Stimulated activated CD8-positive, alpha-beta memory T cell treated with anti-CD3 and anti-CD28 coated beads, Interleukin-4, amount 100 ng/mL, for 48 hours (primary cell): ENCODE measurements around the gene TCF12.

Experiments
- DNase-seq: peaks from one replicate; pipeline ENCODE4 v3.0.0-alpha.2; 2020

The TCF12 gene

DNA sequence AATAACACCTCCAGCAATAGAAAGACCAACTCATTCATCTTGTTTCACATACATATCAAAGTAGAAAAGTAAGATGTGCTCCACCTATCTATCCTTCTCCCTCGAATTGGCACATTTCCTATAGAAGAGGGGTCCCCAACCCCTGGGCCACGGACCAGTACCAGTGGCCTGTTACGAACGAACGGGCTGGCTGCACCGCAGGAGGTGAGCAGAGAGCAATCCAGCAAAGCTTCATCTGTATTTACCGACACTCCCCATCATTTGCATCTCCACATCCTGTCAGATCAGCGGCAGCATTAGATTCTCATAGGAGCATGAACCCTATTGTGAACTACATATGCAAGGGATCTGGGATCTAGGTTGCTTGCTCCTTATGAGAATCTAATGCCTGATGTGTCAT lies 362.9 kb downstream of the TCF12 start:
- DNase-seq = no peak

DNA sequence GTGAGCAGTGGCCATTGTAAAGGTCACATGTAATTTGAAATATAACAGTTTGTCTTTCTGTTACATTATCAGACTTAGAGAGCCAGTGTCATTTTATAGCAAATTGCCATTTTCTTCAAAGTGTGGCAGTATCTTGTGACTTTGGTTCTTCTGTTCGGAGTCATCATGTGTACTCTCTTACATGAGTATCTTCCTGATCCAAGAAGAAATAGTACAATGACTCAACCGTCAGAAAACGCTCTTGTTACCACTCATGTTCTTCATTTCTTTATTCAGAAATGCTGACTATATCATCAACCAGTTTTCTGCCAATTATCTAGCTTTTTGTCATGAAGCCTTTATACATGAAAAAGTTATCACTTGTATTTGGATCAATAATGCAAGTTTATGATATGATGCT lies 364.2 kb downstream of the TCF12 start:
- no peak for DNase-seq

DNA sequence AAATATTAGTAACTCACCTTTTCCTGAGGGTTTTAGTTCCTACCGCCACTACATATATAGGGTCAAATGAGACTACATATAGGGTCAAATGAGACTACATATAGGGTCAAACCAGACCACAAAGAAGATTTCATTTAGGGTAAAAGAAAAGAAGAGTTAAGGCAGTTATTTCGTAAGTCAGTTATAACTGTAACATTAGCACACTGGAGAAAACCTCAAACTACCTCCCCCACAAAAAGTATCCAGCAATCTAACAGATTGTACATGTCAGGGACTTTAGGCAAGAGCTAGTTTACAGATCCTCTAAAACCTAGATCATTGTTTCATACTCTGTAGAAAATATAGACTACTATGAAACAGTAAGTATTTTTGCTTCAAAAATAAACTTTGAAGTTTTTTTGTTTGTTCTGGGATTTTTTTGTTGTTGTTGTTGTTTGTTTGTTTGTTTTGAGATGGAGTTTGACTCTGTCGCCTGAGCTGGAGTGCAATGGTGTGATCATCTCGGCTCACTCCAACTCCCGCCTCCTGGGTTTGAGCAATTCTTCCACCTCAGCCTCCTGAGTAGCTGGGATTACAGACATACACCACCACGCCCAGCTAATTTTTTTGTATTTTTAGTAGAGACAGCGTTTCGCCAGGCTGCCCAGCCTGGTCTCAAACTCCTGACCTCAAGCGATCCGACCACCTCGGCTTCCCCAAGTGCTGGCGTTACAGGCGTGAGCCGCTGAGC lies 365.5 kb downstream of the TCF12 start:
- DNase-seq = no peak

DNA sequence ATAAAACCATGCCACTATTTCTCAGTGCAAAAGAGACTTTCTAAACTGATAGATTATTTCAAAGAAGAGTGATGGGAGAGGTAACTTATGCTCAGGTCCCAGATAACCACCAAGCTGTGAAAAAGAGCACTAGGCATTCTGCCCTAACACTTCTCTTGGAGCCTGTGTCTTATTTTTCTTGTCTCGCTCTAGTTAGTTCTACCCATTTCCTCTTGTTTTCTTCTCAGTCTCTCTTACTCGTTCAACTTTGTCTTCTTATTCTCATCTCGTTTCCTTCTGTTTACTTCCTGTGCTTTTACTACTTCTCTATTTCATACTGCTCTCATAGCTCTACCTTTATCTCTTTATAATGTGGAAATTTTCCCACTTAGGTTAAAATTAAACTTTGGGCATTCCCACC lies 366.1 kb downstream of the TCF12 start:
- no peak for DNase-seq

DNA sequence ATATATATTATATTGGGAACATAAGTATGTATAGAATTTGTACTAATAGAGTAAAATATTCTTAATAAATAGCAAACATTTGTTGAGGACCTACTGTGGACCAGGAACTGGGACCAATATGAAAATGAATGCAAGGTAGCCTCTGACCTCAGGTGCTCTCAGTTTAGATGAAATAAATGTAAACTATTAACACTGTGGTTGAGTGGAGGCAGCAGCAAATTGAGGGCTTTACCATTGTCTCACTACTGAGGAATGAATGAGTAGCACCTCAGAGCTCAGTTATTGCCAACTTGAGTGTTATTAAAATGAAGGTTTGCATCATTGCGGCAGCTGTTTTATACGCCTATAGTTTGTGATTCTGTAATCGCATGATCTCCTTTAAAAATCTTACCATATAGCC lies 366.9 kb downstream of the TCF12 start:
- no peak for DNase-seq

DNA sequence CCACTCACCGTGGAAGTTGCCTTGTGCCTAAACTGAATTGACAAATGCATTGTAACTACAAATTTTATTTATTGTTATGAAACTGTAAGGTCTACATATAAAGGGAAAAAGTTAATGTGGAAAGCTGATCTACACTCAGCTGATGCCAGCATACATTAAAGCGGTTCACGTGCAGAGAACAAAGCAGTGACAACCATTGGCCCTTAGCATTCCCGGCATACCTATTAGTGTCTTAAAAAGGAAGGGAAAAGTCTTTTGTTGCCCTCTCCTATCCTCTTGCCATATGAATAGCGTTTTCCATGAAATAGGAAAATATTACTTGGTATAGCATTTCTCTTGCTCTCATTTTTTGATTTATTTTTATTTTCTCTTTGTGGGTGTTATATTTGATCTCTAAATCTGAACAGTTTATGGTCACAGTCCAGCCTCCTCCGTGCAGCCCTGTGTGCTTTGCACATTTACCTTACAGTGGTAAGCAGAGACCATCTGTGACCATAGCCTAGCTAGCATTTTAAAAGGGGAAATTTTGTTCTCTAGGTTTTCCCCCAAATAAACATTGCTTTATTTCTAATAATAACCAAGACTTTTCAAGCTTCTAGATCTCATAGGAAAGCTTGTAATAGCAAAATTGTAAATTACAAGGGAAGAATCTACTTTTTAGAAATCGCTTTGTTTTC lies 368.1 kb downstream of the TCF12 start:
- no peak for DNase-seq

DNA sequence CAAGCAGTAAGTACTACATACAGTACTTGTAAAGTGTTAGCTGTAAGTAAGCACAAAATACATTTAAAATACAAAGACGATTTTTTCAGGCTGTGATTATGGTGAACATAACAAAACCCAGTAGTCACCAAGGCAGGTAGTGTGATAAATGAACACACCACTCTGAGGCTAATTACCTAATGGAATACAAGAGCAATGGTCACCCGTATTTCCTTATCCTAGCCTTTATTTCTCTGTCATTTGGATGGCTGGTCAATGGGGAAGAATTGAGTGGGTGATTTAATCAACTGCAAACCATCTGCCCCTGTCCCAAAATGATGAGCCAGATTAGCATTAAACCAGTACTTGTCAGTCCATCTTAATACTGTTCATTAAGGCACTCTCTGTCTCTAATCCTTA lies 368.7 kb downstream of the TCF12 start:
- no peak for DNase-seq

DNA sequence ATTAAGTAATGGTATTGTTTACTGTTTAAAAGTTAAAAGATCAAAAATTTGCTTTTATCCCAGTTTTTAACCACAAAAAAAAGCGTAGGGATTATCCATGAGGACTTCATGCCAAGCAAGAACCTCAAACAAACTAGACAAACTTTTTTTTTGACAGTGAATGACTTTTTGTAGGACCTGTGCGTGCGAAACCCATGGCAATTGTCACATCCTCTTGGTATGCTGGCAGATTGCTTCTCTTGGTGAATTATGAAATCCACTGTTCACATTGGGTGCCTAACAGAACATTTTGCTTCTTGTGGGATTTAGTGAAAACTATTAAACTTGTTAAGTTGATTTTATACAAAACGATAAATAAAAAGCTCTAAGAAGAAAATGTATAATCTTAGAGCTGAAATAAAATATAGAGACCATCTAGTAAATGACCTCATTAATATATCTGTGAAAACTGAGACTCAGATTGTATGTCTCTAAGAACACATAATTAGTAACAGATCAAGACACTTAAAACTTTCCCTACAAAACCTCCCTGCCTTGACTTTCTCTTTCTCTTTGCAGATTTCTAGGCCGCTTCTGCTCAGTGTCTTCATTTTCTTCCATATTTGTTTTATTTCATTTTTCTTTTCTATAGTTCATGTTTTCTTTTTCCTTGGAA lies 370.6 kb downstream of the TCF12 start:
- DNase-seq = no peak

DNA sequence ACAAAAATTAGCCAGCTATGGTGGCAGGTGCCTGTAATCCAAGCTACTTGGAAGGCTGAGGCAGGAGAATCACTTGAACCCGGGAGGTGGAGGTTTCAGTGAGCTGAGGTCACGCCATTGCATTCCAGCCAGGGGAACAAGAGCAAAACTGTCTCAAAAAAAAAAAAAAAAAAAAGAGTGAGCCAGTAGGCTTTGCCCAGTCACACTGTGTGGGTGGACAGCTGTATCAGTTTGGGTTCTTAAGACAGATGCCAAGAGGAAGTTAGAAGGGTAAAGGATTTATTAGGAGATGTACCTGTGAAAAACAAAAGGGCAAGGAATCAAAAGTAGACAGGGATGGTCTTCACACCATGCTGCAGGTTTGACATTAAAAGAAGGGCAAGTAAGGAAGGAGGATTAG lies 371.7 kb downstream of the TCF12 start:
- no peak for DNase-seq

DNA sequence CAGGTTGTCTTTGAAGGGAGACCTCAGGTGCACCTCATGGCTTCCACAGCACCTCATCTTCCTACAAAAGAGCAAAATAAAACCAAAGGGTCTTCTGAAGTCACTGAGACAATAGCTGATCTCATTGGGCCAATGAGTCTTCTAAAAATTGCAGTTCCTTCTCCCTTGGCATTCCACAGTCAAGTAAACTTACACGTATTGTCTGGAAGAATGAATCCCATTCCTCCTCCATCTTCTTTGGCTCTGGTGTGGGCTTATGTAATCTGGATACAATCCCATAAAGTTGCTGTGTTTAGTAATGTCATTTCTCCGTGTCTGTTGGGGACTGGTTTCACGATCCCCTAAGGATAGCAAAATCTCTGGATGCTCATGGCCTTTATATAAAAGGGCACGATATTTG lies 372.4 kb downstream of the TCF12 start:
- no peak for DNase-seq

DNA sequence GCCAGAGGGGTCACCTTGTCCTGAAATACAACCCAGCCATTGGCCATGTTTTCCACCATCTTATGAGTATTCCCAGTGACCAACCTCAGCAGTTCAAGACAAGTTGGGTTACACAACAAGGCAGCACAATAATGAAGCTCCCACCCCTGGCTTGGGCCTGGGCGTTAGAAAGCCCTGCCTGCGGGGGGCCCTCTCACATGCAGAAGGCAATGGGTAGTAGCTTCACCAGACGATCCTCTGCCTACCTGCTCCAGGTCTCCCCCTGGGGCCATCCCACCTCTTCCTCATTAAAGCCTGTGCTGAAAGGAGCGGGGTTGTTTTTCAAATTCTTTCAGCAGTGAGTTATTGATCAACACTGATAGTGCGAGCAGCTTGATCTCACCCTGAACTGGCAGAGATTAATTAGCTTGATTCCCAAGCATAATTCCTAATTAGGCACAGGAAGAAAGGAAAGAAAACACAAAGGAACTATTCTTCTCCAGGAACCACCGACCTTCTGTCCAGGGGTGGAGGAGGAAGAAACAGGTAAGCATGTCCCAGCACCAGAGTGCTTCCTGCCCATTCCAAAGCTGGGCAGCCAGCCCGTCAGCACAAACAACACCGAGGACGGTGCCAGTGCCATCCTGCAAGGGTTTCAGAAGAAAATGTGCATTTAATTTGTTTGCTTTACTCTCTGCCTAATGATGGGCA lies 378.2 kb downstream of the TCF12 start:
- no peak for DNase-seq

DNA sequence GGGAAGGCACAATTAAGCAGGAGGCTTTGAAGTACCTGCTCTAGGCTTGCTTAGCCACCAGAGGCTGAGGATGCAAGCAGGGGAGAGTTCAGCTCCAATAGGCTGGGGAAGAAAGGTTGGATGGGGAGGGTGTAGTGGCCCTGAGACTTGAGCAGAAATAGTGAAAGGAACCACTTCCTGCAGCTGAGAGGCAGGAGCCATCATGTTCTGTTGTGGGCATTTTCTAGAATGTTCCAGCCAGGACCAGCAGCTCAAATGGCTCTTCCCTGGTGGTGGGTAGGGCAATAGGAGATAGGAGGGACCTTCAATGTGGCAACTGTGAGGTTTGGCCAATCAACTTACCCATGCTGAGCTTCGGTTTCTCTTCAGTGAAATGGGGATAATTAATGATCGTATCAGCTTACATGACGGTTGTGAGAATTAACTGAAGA lies 378.7 kb downstream of the TCF12 start:
- no peak for DNase-seq

DNA sequence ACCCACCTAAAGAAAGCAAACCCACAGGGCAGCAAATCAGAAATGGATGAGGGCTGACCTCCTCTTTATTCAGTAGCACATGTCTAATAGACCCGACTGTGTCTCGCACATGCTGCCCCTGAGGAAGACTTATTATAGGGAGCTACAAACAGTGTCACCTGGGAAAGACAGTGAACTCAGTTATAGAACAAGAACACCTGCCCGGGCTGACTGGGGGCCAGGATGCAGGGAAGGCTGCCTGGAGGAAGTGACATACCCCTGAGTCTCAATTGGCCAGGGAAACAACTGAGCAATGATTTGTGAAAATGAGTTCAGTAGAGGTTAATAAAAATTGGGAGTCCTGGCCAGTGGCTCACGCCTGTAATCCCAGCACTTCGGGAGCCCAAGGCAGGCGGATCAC lies 379.2 kb downstream of the TCF12 start:
- DNase-seq = no peak

DNA sequence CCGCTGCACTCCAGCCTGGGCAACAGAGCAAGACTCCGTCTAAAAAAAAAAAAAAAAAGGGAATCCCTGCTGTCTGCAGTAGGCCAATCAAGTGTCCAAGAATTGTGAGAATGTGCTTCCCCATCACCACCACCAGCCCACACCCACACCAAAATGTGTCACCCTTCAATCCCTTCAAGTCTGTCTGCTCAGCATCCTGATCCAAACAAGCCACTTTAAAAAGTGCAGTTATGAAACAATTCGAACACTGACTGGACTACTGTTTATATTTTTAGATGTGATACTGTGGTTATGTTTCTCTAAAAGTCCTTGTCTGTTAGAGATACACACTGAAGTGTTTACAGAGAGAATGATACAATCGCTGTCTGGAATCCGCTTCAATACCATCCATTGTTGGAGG lies 379.8 kb downstream of the TCF12 start:
- DNase-seq = no peak

DNA sequence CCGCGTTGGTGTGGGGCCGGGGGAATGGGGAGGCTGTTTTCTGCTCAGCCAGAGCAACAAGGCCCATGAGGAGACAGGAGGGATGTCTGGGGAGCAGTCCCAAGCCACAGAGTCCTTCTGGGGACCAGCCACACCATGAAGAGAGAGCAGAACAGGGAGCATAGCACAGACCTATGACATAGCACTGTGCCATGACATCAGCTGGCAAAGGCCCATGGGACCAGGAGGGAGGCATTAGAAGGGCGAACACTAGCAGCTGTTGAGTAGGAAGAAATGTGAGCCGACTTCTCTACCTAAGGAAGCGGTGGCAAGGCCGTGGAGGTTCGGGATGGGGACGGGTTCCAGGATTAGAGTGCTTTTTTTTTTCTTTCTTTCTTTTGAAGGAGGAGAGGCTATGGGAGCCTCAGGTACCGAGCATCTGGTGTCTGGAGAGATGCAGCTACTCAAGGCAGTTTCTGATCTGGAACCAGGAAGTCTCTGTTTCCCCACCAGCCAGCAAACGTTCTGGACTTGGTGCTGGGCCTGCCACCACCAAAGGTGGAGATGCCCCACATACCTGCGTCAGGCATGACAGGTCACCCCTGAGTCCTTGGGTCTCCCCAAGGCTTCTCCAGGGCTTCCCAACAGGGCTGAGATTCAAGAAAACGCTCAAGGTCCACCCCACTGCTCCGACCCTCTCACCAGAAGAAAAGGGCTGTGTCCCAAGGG lies 380.6 kb downstream of the TCF12 start:
- no peak for DNase-seq

DNA sequence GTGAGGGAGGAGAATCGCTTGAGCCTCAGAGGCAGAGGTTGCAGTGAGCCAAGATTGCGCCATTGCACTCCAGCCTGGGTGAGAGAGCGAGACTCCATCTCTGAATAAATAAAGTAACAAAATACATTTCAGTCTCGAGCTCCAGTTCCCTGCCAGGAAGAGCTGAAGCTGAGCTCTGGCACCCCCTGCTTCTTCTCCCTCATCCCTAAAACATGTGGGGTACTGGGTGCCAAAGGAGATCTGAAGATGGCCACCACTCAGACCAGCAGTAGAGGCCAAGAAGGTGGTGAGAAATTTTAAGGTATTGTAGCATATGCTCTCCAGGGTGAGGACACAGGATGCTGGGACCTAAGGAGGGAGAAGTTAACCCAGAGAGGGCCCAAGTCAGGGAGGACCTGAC lies 382.9 kb downstream of the TCF12 start:
- DNase-seq = no peak

DNA sequence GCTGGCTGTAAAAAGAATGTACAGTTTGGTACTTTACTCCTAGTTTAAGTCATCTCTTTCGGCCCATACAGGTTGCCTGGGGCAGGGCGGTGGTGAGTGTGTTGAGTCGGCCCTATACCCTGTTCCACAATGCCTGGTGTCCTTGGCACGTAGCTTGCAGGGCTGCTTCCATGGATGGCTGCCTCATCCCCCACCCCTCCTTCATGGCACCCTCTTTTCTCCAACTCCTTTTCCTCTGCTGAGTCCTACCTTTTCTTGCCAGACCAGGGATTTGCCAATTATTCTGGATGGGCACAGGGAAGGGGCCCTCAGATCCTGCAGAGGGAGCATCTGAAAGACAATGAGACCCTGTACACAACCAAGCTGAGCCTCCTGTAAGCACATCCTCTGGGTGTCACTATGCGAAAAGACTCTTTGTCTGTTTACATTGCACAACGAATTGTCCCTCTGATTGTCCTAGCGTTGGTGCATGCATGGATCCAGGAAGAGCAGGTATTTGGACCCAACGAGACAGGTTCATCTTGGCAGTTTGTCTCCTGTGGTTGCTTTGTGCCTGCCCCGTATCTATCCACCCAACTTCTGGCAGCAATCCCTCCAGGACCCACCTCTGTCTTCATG lies 384.3 kb downstream of the TCF12 start:
- no peak for DNase-seq

DNA sequence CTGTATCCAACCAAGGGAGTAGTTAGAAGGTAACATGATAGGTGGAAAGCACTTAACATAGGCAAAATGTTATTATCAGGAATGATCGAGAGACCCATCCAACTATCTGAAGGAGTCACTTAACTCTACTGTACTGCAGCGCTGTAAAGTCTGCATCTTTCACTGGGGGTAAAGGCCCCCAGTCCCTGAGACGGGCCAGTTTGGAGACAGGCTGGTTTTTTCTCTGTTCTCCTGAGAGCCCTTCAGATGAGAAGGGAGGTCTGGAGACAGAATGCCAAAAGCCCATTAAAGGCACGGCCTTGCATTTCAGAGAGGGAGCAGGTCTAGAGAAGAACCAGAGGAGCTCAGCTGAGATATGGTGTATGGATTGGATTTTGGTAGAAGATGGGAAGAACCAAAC lies 386.6 kb downstream of the TCF12 start:
- no peak for DNase-seq

DNA sequence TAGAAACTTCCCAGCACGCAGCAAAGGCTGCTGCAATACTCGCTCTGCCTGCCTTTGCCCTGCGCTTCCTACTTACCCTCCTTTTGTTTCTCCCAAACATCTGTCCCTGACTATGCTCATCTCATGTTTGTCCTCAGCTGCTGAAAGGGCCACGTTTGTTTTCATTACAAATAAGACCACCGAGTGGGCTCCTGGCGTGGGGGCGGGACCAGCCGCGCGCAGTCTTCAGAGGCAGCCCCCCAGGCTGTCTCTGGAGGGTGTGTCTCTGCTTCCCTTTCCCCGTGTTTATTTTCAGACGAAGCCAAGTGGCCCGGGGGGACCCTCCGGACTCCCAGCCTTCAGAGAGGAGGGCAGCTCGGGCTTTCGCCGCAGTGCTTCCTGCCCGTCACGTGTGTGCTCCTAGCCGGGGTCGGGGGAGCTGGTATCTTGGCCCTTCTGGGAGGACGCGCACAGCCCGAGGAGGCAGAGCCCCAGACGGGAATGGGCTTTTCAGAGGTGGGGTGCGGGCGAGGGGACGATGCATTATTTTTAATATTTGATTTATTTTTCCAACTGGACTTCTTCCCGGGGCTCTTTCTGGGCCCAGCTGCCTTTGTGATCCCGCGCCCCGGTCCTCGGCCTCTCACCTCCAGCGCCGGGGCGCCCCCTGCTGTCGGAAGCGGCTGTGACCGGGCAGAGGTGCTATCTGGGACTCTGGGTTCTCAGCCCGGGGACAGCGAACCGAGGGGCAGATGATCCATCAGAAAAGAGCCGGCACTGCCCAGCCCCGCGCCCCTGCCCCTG lies 387.9 kb downstream of the TCF12 start:
- peak; percentile 96 for DNase-seq

DNA sequence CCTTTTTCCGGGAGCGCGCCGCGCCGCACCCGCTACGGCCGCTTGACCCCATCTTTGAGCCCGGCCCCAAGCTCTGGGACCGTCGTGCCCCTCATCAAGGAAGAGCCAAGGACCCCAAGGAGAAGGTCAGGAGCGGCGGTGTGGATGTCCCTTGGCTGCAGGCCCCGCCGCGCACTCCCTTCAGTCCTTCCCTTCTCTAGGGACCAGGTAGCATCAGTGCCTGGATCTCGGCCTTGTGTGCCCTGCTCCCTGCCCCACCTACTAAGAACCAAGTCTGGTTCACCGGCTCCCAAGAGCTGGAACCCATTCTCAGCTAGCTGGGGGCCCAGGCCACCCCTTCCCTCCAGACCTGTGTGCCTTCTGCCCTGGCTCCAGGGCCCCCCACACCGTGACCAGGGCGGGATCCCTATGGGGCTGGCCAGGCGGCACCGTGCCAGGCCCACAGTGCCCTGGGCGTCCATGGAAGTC lies 388.5 kb downstream of the TCF12 start:
- no peak for DNase-seq

DNA sequence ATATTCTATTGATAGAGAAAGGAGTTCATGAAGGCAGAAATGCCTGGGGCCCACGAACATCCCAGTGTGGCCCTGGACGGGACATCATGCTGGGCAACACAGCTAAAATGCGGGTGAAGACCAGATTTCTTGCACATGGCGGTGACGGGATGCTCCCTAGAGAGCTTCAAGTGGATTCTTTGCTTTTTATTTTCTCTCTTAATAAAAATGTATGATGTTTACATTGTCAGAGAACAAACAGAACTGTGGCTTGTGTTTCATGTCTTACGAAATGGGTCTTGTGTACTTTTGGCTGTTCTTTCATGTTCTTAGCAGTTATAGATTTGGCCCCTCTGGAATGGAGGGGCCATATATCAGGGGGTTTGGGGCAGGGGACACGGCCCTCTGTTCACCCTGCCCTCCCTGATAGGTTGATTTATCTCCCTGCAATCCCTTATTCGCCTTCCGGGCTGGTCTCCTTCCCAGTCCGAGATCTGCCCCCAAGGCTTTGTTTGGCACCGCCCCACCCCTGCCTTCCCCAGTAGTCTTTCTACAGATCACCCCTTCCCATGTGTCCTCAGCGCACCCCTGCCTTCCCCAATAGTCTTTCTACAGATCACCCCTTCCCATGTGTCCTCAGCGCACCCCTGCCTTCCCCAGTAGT lies 389.2 kb downstream of the TCF12 start:
- DNase-seq = no peak
